Testis (tissue), 3 donors: ENCODE data around the gene TLCD2. TPM values are rescaled to one million over a fixed set of nuclear protein-coding genes. Genes with fewer than 3 reads are reported as not detected.

Experiments
- DNase-seq: peaks from one replicate; pipeline ENCODE4 v3.0.0-alpha.2; 2019
- H3K27ac ChIP-seq, 2 donors: fragments of 200-600 bp; sonication (generic); one replicate each; pipeline ENCODE4 v1.5.1; 2019
- H3K27me3 ChIP-seq: fragments of 200-600 bp; sonication (generic); one replicate; pipeline ENCODE4 v1.5.1; 2019
- H3K36me3 ChIP-seq: fragments of 200-600 bp; sonication (generic); one replicate; pipeline ENCODE4 v1.5.1; 2017; ENCODE audit warnings: low read depth; ENCODE audit errors: missing control alignments
- H3K4me1 ChIP-seq: fragments of 200-600 bp; sonication (generic); one replicate; pipeline ENCODE4 v1.5.1; 2019
- H3K4me3 ChIP-seq, 2 donors: fragments of 200-600 bp; sonication (generic); one replicate each; pipeline ENCODE4 v1.5.1; 2017 to 2019
- H3K9me3 ChIP-seq: fragments of 200-600 bp; sonication (generic); one replicate; pipeline ENCODE4 v1.5.1; 2017
- CTCF ChIP-seq, 3 experiments: fragments of 450-650 bp in 2 of 3; fragments of 200-600 bp in 1 of 3; sonication (generic) in 1 of 3; IDR thresholded peaks; one replicate each; pipeline ENCODE4 v1.5.1; 2016 to 2019; ENCODE audit warnings: antibody characterized with exemption in 3 of 3, mild to moderate bottlenecking in 2 of 3, moderate library complexity in 1 of 3
- POLR2A ChIP-seq: fragments of 450-650 bp; IDR thresholded peaks from one replicate; pipeline ENCODE4 v1.6.1; 2017; ENCODE audit warnings: antibody characterized with exemption, mild to moderate bottlenecking, moderate library complexity
- WGBS, 2 donors: methylation state at CpG; one replicate each; pipeline ENCODE4 v1.1.5; 2018; 5-methylcytosine and 5-hydroxymethylcytosine counted together
- intact Hi-C: fragments of 100-400 bp; cut with DNase I; formaldehyde crosslinking; loops from one replicate; pipeline ENCODE4 v1.15.1; 2023; ENCODE audit warnings: low total_unique reads
- polyA plus RNA-seq: library from polyadenylated mRNA; stranded (reverse); fragments of 350-450 nt; fragmentation: Illumina TruSeq; extraction: RNeasy Lipid Tissue Mini Kit (QIAGEN cat#74804); gene quantifications from one replicate; pipeline ENCODE4 v1.2.3, GENCODE V29; 2014; ENCODE audit warnings: low read depth, low replicate concordance; ENCODE audit not compliant: insufficient read depth
- total RNA-seq, 2 donors: library from RNA; depleted of rRNA; stranded (reverse); fragments of >200 nt; gene quantifications; one replicate each; pipeline ENCODE4 v1.2.3, GENCODE V29; 2016

The TLCD2 gene
- total and polyA plus RNA-seq, 3 donors from 2014 or later = 1.1 to 2.0 (median 1.2) TPM

GRCh38 chr17:1732833-1733321, 22.7 kb upstream of the TLCD2 start:
- TF ChIP-seq POLR2A = no peak
- no peak for TF ChIP-seq CTCF (IDR thresholded peaks at IDR 0.05)
- DNase-seq = no peak
- H3K27me3 ChIP-seq = no peaks in the 10 kb centered on the region
- H3K4me1 ChIP-seq = peaks cover 70% of the 10 kb centered on the region
- no peak overlapping the region for H3K4me3 ChIP-seq
- no peaks in the 10 kb centered on the region for H3K36me3 ChIP-seq
- WGBS, 2 donors = 83 to 85% methylated on average over 11 of the region's 11 CpGs
- peak overlapping the region in 1 of 2 donors; percentile 12 for H3K27ac ChIP-seq
- no peaks in the 10 kb centered on the region for H3K9me3 ChIP-seq
- intact Hi-C loops = loop anchor here (5.0 kb wide), 2 partner anchors 34 to 49 kb away; no protein-coding TSS in a partner anchor

- H3K36me3 ChIP-seq = no peaks in the 10 kb centered on the region
These were observed 22.2 kb upstream of the TLCD2 start for GRCh38 chr17:1732241-1732832.

GRCh38 chr17:1731194-1731506, 21.0 kb upstream of the TLCD2 start:
- Histone ChIP-seq H3K9me3 (no peaks in the 10 kb centered on the region), H3K4me3 (no peak overlapping the region), H3K4me1 (peaks cover 60% of the 10 kb centered on the region), H3K36me3 (no peaks in the 10 kb centered on the region), H3K27ac (peak overlapping the region; percentile 99), H3K27me3 (no peaks in the 10 kb centered on the region)
- no peak for DNase-seq
- 38 to 51% methylated on average over 7 to 10 of the region's 10 CpGs for WGBS, 2 donors
- TF ChIP-seq CTCF (IDR thresholded peaks at IDR 0.05) (no peak), POLR2A (no peak)
- intact Hi-C loops = loop anchor here (5.0 kb wide), 2 partner anchors 36 to 51 kb away; no protein-coding TSS in a partner anchor

More at GRCh38 chr17:1732241-1732832, 22.2 kb upstream of the TLCD2 start:
- Histone ChIP-seq H3K27ac (peak overlapping the region in 1 of 2 donors; percentile 99), H3K4me3 (no peak overlapping the region), H3K4me1 (peaks cover 66% of the 10 kb centered on the region), H3K9me3 (no peaks in the 10 kb centered on the region), H3K27me3 (no peaks in the 10 kb centered on the region)
- DNase-seq = no peak
- no peak for TF ChIP-seq POLR2A
- TF ChIP-seq CTCF (IDR thresholded peaks at IDR 0.05) = no peak
- 93 to 96% methylated on average over 17 to 22 of the region's 22 CpGs for WGBS, 2 donors
- intact Hi-C loops = loop anchor here (5.0 kb wide), 2 partner anchors 35 to 50 kb away; no protein-coding TSS in a partner anchor

GRCh38 chr17:1730326-1731193, 20.4 kb upstream of the TLCD2 start:
- no peak for TF ChIP-seq CTCF (IDR thresholded peaks at IDR 0.05)
- TF ChIP-seq POLR2A = no peak
- intact Hi-C loops = loop anchor here (5.0 kb wide), 2 partner anchors 37 to 52 kb away; no protein-coding TSS in a partner anchor
- WGBS, 2 donors = 36 to 40% methylated on average over 2 to 32 of the region's 40 CpGs
- H3K9me3 ChIP-seq = no peaks in the 10 kb centered on the region
- H3K36me3 ChIP-seq = no peaks in the 10 kb centered on the region
- H3K27me3 ChIP-seq = no peaks in the 10 kb centered on the region
- H3K27ac ChIP-seq = peak overlapping the region; percentile 99
- peaks cover 56% of the 10 kb centered on the region for H3K4me1 ChIP-seq
- peak overlapping the region in 1 of 2 donors; percentile 14 for H3K4me3 ChIP-seq
- peak; percentile 94 for DNase-seq
